HG03354 (cell line): ENCODE data around the gene KCNMA1.

ENCODE experiments used
- ATAC-seq: cut with Tn5 transposase; IDR thresholded peaks from one replicate; pipeline ENCODE4 v1.9.1; 2021; ENCODE audit warnings: mild to moderate bottlenecking; ENCODE audit not compliant: unreplicated experiment, poor library complexity, severe bottlenecking

The KCNMA1 gene

GRCh38 chr10:77230194-77230593 is 407.4 kb downstream of the KCNMA1 start:
- no peak for ATAC-seq

- no peak for ATAC-seq
Observed at GRCh38 chr10:77229704-77230103, 407.9 kb downstream of the KCNMA1 start.

- ATAC-seq: no peak
Observed at GRCh38 chr10:77228559-77228958, 409.0 kb downstream of the KCNMA1 start.

- ATAC-seq: no peak
Observed at GRCh38 chr10:77226853-77227565, 410.6 kb downstream of the KCNMA1 start.

GRCh38 chr10:77226452-77226851 is 411.2 kb downstream of the KCNMA1 start:
- ATAC-seq: no peak

- ATAC-seq: no peak
Observed at GRCh38 chr10:77226020-77226419, 411.6 kb downstream of the KCNMA1 start.

- no peak for ATAC-seq
Observed at GRCh38 chr10:77223526-77224460, 413.8 kb downstream of the KCNMA1 start.

- ATAC-seq: no peak
Observed at GRCh38 chr10:77220150-77220549, 417.5 kb downstream of the KCNMA1 start.

- ATAC-seq: no peak
Observed at GRCh38 chr10:77219046-77219445, 418.6 kb downstream of the KCNMA1 start.

GRCh38 chr10:77214799-77215198 is 422.8 kb downstream of the KCNMA1 start:
- ATAC-seq: no peak

- no peak for ATAC-seq
Observed at GRCh38 chr10:77212632-77213031, 425.0 kb downstream of the KCNMA1 start.

GRCh38 chr10:77210645-77211044 is 427.0 kb downstream of the KCNMA1 start:
- no peak for ATAC-seq

- ATAC-seq: no peak
Observed at GRCh38 chr10:77208684-77209256, 428.8 kb downstream of the KCNMA1 start.

GRCh38 chr10:77207828-77208185 is 429.8 kb downstream of the KCNMA1 start:
- ATAC-seq: no peak

GRCh38 chr10:77207182-77207827 is 430.3 kb downstream of the KCNMA1 start:
- no peak for ATAC-seq

- no peak for ATAC-seq
Observed at GRCh38 chr10:77205135-77205534, 432.5 kb downstream of the KCNMA1 start.

- ATAC-seq: no peak
Observed at GRCh38 chr10:77204171-77204570, 433.4 kb downstream of the KCNMA1 start.

GRCh38 chr10:77202857-77203256 is 434.8 kb downstream of the KCNMA1 start:
- ATAC-seq: no peak

- ATAC-seq: no peak
Observed at GRCh38 chr10:77201135-77202106, 436.2 kb downstream of the KCNMA1 start.
